H9 (cell line): ENCODE measurements around the gene NYAP1. TPM values are rescaled to one million over a fixed set of nuclear protein-coding genes. Genes with fewer than 3 reads are reported as not detected.
A peak's percentile ranks its signal among the peaks of the same experiment; 100 is the strongest.

Experiments
- DNase-seq: peaks from one replicate; pipeline ENCODE4 v3.0.0-alpha.2; 2017
- H2AFZ ChIP-seq: one replicate; pipeline ENCODE4 v1.6.1; 2013; ENCODE audit warnings: mild to moderate bottlenecking, low read length, control low read depth, moderate library complexity
- H2AK5ac ChIP-seq: 2 replicates; pipeline ENCODE4 v1.6.1; 2013; ENCODE audit warnings: low read length, control low read depth, mixed read lengths; ENCODE audit not compliant: insufficient read length
- H2BK120ac ChIP-seq: one replicate; pipeline ENCODE4 v1.6.1; 2013; ENCODE audit warnings: low read depth, mild to moderate bottlenecking, low read length, control low read depth, inconsistent platforms; ENCODE audit not compliant: poor library complexity, severe bottlenecking
- H2BK12ac ChIP-seq: 2 replicates; pipeline ENCODE4 v1.6.1; 2013; ENCODE audit warnings: low read length, control low read depth, mixed read lengths, low read depth; ENCODE audit not compliant: insufficient read length
- H2BK15ac ChIP-seq: 2 replicates; pipeline ENCODE4 v1.6.1; 2013; ENCODE audit warnings: low read depth, low read length, control low read depth
- H2BK20ac ChIP-seq: one replicate; pipeline ENCODE4 v1.6.1; 2013; ENCODE audit warnings: low read depth, mild to moderate bottlenecking, low read length, control low read depth, inconsistent platforms; ENCODE audit not compliant: poor library complexity, severe bottlenecking
- H2BK5ac ChIP-seq: 2 replicates; pipeline ENCODE4 v1.6.1; 2013; ENCODE audit warnings: low read length, control low read depth, mixed read lengths; ENCODE audit not compliant: insufficient read length
- H3K14ac ChIP-seq: 2 replicates; pipeline ENCODE4 v1.6.1; 2013; ENCODE audit warnings: low read length, control low read depth; ENCODE audit not compliant: insufficient read depth
- H3K18ac ChIP-seq: 2 replicates; pipeline ENCODE4 v1.6.1; 2013; ENCODE audit warnings: low read depth, mild to moderate bottlenecking, mixed read lengths, low read length, control low read depth; ENCODE audit not compliant: insufficient read length
- H3K23ac ChIP-seq: 2 replicates; pipeline ENCODE4 v1.6.1; 2013; ENCODE audit warnings: low read length, control low read depth, mixed read lengths, low read depth; ENCODE audit not compliant: insufficient read length
- H3K23me2 ChIP-seq: 2 replicates; pipeline ENCODE4 v1.6.1; 2013; ENCODE audit warnings: low read depth, mild to moderate bottlenecking, mixed read lengths, low read length, control low read depth; ENCODE audit not compliant: insufficient read length, poor library complexity, severe bottlenecking
- H3K27ac ChIP-seq: 2 replicates; pipeline ENCODE4 v1.5.1; 2013; ENCODE audit warnings: low read length, control low read depth, mixed read lengths, low read depth; ENCODE audit not compliant: insufficient read length
- H3K27me3 ChIP-seq: 2 replicates; pipeline ENCODE4 v1.6.1; 2013; ENCODE audit warnings: low read length, control low read depth, inconsistent platforms; ENCODE audit not compliant: insufficient read depth
- H3K4ac ChIP-seq: 2 replicates; pipeline ENCODE4 v1.6.1; 2013; ENCODE audit warnings: low read depth, mild to moderate bottlenecking, control low read depth, inconsistent platforms, low read length, moderate library complexity
- H3K4me1 ChIP-seq: 2 replicates; pipeline ENCODE4 v1.6.1; 2013; ENCODE audit warnings: low read length, control low read depth, inconsistent platforms; ENCODE audit not compliant: insufficient read depth
- H3K4me2 ChIP-seq: 2 replicates; pipeline ENCODE4 v1.6.1; 2013; ENCODE audit warnings: low read length, control low read depth, mixed read lengths; ENCODE audit not compliant: insufficient read length, insufficient read depth
- H3K56ac ChIP-seq: 2 replicates; pipeline ENCODE4 v1.6.1; 2013; ENCODE audit warnings: low read depth, mild to moderate bottlenecking, mixed read lengths, low read length, control low read depth; ENCODE audit not compliant: insufficient read length
- H3K79me1 ChIP-seq: 2 replicates; pipeline ENCODE4 v1.6.1; 2013; ENCODE audit warnings: low read depth, mild to moderate bottlenecking, moderate library complexity, low read length, control low read depth, inconsistent platforms; ENCODE audit not compliant: insufficient read depth, poor library complexity, severe bottlenecking
- H3K79me2 ChIP-seq: 2 replicates; pipeline ENCODE4 v1.6.1; 2013; ENCODE audit warnings: low read length, control low read depth, inconsistent platforms; ENCODE audit not compliant: insufficient read depth
- H3K9ac ChIP-seq: 2 replicates; pipeline ENCODE4 v1.6.1; 2013; ENCODE audit warnings: low read length, control low read depth, mixed read lengths; ENCODE audit not compliant: insufficient read length; ENCODE audit errors: extremely low read depth
- H3K9me3 ChIP-seq: one replicate; pipeline ENCODE4 v1.6.1; 2013; ENCODE audit warnings: low read depth, low read length, inconsistent platforms; ENCODE audit not compliant: control insufficient read depth
- H3T11ph ChIP-seq: one replicate; pipeline ENCODE4 v1.6.1; 2013; ENCODE audit warnings: mild to moderate bottlenecking, low read length, control low read depth, inconsistent platforms
- H4K20me1 ChIP-seq: one replicate; pipeline ENCODE4 v1.6.1; 2013; ENCODE audit not compliant: control insufficient read depth, insufficient read length, insufficient read depth
- H4K5ac ChIP-seq: 2 replicates; pipeline ENCODE4 v1.6.1; 2013; ENCODE audit warnings: low read depth, mild to moderate bottlenecking, mixed read lengths, low read length, control low read depth; ENCODE audit not compliant: insufficient read length
- H4K8ac ChIP-seq: replicated peaks from 2 replicates; pipeline ENCODE4 v1.6.1; 2013; ENCODE audit warnings: low read length, control low read depth, mixed read lengths, low read depth; ENCODE audit not compliant: insufficient read length
- H4K91ac ChIP-seq: 2 replicates; pipeline ENCODE4 v1.6.1; 2013; ENCODE audit warnings: low read depth, mild to moderate bottlenecking, moderate library complexity, mixed read lengths, low read length, control low read depth; ENCODE audit not compliant: insufficient read length
- H3K27ac Mint-ChIP-seq, 3 experiments: 2 replicates in 2 of 3; 3 replicates in 1 of 3; pipeline ENCODE4 v1.8.0; 2020 to 2021; ENCODE audit warnings: mixed read lengths in 3 of 3, mild to moderate bottlenecking in 1 of 3, moderate library complexity in 1 of 3
- H3K27me3 Mint-ChIP-seq: 2 replicates; pipeline ENCODE4 v1.8.0; 2021; ENCODE audit warnings: low read depth, mild to moderate bottlenecking, moderate library complexity, mixed read lengths
- H3K36me3 Mint-ChIP-seq, 3 experiments: 2 replicates in 2 of 3; 3 replicates in 1 of 3; pipeline ENCODE4 v1.8.0; 2020 to 2021; ENCODE audit warnings: low read depth in 3 of 3, mixed read lengths in 3 of 3; ENCODE audit not compliant: insufficient read depth in 1 of 3
- H3K4me1 Mint-ChIP-seq, 2 experiments: 2 replicates each; pipeline ENCODE4 v1.8.0; 2020; ENCODE audit warnings: mixed read lengths in 2 of 2
- H3K4me3 Mint-ChIP-seq, 2 experiments: 2 replicates in 1 of 2; 3 replicates in 1 of 2; pipeline ENCODE4 v1.8.0; 2020 to 2021; ENCODE audit warnings: mild to moderate bottlenecking in 2 of 2, mixed read lengths in 2 of 2, moderate library complexity in 1 of 2
- H3K9me3 Mint-ChIP-seq, 2 experiments: 2 replicates in 1 of 2; 3 replicates in 1 of 2; pipeline ENCODE4 v1.8.0; 2020; ENCODE audit warnings: mild to moderate bottlenecking in 2 of 2, mixed read lengths in 2 of 2, moderate library complexity in 1 of 2
- CTCF ChIP-seq: fragments of 200-600 bp; sonication (generic); conservative IDR thresholded peaks from 3 replicates; pipeline ENCODE4 v1.8.0; 2021; ENCODE audit warnings: antibody characterized with exemption, mild to moderate bottlenecking
- WGBS: extraction: QIAGEN DNeasy Blood & Tissue Kit; methylation state at CpG from one replicate; pipeline ENCODE4 v1.1.7; 2013; ENCODE audit warnings: missing lambda C conversion rate, low lambda C conversion rate, mixed read lengths; ENCODE audit not compliant: insufficient read length; ENCODE audit errors: extremely low coverage; 5-methylcytosine and 5-hydroxymethylcytosine counted together
- total RNA-seq: library from RNA; stranded (reverse); gene quantifications from 2 replicates; pipeline ENCODE4 v1.2.1, GENCODE V29; 2021

The NYAP1 gene
- total RNA-seq, 1 experiment from 2014 or later = 3.2 TPM

GRCh38 chr7:100475549-100475948 is 8.2 kb upstream of the NYAP1 start:
- Histone ChIP-seq H3K23me2 (peaks cover 7% of the 10 kb centered on the region), H3K4me1 (no peaks in the 10 kb centered on the region; the same call in 1 of the 2 replicates), H4K5ac (no peak overlapping the region), H3K79me2 (no peaks in the 10 kb centered on the region), H2AK5ac (no peak overlapping the region), H3K4ac (no peak overlapping the region), H2BK20ac (no peak overlapping the region), H3K79me1 (no peaks in the 10 kb centered on the region), H2BK12ac (no peak overlapping the region), H3K56ac (no peak overlapping the region), H3T11ph (no peak overlapping the region), H3K9me3 (no peaks in the 10 kb centered on the region), H4K8ac (no peak overlapping the region), H3K23ac (no peak overlapping the region), H3K18ac (no peak overlapping the region), H2BK5ac (no peak overlapping the region), H3K27me3 (no peaks in the 10 kb centered on the region), H2BK120ac (no peak overlapping the region), H4K20me1 (no peaks in the 10 kb centered on the region), H4K91ac (no peak overlapping the region), H3K4me2 (no peak overlapping the region), H2BK15ac (no peak overlapping the region), H2AFZ (no peak overlapping the region), H3K9ac (no peak overlapping the region), H3K14ac (no peak overlapping the region), H3K27ac (no peak overlapping the region)
- Mint-ChIP-seq H3K4me1 (peaks cover 18 to 40% of the 10 kb centered on the region in 2 experiments), H3K27me3 (no peaks in the 10 kb centered on the region), H3K27ac (no peak overlapping the region), H3K36me3 (peaks cover 0 to 5% (median 0%) of the 10 kb centered on the region in 3 experiments; a peak in 1 of 7 replicates), H3K4me3 (0 out of 5 replicates have a peak overlapping the region, but pooled peaks of 1 of the 2 experiments have one; percentile 34), H3K9me3 (no peaks in the 10 kb centered on the region)
- no peak for DNase-seq
- WGBS = no CpG with 5 or more reads among the region's 9 CpGs
- TF ChIP-seq CTCF = no peak
